Cerebellar nuclear complex (tissue), 1 donor: ENCODE results near the gene CLNS1A.
"Not testable (repeated sequence)": the region's sequence is repeated elsewhere in the genome, so short reads cannot be mapped to it uniquely, and the experiment has no call there.

ENCODE experiments used
- DNase-seq, 2 experiments: peaks; one replicate each; lab custom pipeline; 2025; lab: John Stamatoyannopoulos, UW

Gene CLNS1A

DNA sequence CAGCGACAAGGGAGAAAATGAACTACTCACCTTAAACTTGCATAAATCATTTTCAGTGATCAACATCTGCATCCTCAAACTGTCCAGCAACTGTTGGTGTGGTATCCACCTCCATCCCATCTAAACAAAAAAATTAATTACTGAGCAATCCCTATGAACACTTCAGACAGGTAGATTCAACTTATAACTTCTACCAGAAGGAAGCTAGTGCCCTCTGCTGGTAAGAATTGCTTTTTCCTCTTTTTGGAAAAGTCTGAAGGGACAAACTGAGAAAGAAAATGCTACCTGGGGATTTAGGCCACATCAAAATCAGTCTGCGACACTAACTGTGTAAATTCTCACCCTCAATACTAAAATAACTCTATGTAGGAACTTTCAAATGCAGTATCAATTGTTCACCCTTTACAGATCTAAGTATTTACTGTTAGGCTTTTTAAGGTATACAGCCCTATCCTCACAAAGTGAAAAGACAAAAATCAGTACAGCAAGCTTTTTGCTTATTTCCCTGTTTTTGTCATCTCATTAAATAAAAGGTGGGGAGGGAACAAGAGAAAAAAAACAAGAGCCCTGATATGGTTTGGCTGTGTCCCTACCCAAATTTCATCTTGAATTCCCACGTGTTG is 17.9 kb downstream of the CLNS1A start:
- DNase-seq: peak in 1 of 2 experiments; percentile 27

DNA sequence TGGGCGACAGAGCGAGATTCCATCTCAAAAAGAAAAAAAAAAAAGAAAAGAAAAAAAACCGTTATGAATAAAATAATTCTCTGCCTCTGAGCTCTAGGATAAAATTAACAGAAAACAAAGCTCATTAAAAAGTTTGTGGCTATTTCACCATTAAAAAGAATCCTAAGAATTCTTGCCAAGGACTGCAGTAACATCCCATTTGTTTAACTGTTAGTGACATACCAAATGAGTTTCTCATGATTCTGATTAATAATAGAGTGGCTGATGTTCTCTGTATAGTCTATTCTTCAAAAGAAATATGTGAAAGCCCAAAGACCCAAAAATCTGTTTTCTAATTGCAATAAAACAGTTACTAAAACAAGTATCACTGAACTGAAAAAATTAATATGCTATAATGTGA is 19.7 kb downstream of the CLNS1A start:
- no peak for DNase-seq

DNA sequence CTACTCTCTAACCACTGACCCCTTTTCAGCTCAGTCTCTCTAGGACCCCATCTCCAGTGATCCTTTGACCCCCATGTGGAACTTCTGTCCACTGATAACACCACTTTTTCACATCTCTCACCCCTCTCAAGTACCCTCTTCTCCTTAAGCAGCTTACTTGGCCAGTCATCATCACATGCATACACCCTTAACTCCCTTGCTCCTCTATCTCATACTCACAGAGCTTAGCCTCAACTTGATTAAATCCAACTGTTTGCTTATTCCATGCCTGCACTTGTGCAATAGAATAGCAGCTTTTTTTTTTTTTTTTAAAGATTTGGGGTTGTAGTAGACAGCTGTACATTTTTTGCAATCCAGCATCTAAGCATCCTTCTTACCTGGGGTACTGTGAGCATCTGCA is 25.7 kb downstream of the CLNS1A start:
- no peak for DNase-seq

DNA sequence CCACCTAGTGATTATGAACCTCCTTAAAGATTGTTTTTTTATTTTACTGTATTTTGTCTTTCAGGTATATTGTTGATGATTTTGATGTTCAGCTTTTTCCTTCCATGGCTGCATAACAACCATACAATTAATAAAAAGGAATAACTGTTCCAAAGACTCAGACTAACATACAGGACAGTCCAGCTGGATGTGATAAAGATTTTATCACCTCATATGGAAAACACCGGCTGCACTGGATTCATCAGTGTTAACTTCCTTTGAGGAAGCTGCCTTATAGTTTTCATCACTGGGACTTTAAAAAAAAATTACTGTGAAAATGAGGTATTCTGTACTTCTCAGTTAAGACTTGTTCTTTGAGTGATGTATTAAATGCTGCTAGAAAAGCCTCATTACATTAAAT is 28.4 kb downstream of the CLNS1A start:
- no peak for DNase-seq

DNA sequence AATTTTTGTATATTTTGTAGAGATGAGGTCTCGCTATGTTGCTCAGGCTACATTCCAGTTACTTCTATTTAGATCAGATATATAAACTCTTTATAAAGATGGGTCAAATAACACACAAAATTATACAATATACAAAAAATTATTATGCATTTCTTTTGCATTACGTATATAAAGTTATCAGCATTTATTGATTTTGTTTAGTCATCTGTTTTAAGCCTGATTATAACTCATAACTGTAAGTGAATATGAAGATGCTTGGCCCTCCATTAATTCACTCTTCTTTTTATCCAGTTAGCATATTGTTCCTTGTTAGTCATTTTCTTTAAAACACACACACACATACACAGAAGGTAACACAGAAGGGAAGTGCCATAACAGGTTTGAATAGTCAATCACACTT is 33.3 kb downstream of the CLNS1A start:
- no peak for DNase-seq

DNA sequence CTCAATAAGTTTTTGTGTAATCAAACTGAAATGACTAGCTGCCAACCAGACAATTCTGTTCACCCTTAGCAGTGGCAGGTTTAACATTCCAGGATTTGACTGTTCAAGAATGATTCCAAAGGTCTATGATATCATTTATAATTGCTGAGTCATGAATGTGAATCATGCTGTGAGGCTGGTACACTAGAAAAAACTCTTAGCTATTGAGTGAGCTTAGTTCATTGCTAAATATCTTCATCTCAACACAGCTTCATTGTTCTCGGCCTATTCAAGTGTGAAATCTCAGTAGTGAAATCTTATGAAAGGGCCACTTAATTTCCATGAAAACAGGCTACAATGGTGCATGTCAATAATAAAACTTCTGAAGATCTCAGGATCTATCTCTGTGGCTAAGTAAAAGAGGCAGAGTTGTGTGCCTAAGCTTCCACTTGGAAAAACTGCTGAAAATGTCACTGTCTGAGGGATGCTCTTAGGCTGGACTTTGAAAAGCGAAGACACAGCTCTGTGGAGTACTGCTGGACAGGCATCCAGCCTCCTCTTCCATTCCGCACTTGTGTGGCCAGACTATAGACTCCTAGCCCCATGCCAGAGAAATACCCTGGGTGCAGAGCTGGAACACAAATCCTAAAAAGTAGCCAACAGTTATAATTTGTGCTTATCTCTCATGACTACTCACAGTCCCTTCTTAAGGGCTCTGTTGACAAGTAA is 35.1 kb downstream of the CLNS1A start:
- no peak for DNase-seq

DNA sequence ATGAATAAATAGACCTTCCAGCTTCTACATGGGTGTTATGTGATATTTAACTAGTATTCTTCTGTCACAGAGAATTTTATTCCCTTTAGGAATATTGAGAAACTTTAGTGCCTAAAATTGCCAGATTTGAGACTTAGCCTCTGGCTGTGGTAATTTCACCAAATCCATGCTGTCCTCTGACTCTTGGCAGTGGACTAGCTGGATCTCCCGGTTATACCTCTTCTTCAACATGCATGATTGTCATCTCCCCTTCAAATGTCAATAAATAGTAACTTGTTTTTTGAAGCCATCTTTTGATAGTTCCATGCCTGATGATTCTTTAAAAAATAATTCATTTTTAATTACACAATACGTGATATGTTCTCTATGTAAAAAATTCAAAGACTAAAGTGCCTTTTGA is 39.4 kb downstream of the CLNS1A start:
- no peak for DNase-seq

DNA sequence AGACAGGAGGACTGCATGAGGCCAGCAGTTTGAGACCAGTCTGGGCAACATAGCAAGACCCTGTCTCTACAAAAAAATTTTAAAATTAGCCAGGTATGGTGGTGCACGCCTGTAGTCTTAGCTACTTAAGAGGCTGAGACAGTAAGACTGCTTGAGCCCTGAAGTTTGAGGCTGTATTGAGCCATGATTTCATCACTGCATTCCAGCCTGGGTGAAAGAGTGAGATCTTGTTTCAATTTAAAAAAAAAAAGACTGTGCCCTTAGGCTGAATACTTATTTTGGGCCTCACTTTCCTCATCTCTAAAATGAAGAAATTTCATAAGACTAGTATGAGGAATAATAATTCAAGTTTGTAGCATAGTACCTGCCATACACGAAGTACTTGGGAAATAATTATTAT is 41.0 kb downstream of the CLNS1A start:
- no peak for DNase-seq

DNA sequence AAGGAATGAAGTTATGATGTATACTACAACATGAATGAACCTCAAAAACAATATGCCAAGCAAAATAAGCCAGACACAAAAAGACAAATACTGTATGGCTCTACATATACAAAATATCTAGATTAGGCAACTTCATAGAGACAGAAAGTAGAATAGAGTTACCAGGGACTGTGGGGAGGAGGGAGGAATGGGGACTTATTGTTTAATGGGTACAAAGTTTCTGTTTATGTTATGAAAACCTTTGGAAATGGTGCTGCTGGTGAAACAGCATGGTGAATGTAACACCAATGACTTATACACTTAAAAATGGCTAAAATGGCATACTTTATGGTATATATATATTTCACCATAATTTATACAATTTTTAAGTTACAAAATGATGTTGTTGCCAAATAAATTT is 43.7 kb downstream of the CLNS1A start:
- no peak for DNase-seq

DNA sequence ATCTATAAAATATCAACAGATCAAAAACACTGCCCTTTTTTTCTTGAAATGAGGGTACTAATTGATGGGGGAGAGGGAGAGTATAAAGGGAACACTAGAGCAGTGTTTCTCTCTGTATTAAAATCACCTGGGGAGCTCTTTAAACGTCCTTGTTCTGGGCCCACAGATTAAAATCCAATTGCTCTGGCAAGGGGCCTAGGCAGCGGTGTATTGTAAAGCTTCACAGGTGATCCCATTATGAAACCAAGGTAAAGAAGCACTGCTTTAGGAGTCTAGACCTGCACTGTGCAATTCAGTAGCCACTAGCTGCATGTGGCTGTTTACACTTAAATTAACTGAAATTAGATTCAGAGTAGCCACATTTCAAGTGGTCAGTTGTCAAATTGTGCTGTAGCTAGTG is 44.9 kb downstream of the CLNS1A start:
- no peak for DNase-seq

DNA sequence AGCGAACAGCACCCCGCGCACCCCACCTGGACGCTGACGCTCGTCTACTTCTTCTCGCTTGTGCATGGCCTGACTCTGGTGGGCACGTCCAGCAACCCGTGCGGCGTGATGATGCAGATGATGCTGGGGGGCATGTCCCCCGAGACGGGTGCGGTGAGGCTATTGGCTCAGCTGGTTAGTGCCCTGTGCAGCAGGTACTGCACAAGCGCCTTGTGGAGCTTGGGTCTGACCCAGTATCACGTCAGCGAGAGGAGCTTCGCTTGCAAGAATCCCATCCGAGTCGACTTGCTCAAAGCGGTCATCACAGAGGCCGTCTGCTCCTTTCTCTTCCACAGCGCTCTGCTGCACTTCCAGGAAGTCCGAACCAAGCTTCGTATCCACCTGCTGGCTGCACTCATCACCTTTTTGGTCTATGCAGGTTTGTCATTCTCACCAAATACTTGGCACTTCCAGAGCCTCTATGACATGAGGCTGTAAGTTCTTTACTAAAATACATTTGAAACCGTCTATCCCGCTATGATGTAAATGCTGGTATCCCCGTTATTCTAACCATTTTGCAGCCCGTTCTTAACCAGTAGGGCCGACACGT is 47.3 kb downstream of the CLNS1A start:
- DNase-seq: peak; percentile 23 to 70

DNA sequence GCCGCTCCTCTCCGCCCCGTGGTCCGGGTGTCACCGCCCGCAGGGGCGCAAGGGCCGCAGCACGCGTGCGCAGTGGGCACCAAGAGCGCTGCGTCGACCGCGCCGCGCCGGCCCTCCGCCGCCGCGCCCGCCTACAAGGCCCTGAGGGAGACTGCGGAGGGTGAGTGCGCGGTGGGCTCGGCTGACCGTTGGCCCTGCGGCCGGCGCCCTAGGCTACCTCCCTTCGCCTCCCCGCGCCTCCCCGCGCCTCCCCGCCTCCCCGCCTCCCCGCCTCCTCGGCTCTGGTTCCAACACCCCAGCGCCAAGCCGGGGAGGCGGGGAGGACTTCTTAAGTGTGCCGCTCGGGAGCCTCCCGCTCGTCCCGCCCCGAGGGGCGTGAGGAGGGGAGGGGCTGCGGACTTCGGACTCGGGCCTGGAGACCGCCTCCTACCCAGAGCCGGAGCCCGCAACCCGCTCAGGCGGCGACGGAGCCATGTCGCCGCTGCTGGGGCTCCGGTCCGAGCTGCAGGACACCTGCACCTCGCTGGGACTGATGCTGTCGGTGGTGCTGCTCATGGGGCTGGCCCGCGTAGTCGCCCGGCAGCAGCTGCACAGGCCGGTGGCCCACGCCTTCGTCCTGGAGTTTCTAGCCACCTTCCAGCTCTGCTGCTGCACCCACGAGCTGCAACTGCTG is 47.9 kb downstream of the CLNS1A start, which contains the start of gene AQP11:
Gene AQP11 (plus strand): TSS at position 433 of the 673 bp plus-strand sequence. CDS start 40 bp downstream, at position 473.
- no peak for DNase-seq

DNA sequence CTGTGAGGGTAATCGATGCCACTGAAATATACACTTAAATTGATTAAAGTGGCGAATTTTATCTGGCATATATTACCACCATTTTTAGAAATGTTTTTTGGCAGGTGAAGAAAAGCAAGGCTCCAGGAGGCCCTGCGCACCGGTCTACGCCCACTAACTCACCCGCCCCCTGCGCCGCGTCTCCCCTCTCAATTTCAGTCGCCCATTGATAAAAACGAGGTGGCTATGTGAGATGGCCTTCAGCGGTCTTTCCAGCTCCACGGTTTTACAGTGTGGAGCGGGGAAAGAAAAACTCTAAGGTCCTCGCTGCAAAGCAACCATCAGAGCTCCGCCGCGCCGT is 48.4 kb downstream of the CLNS1A start:
- DNase-seq: no peak

DNA sequence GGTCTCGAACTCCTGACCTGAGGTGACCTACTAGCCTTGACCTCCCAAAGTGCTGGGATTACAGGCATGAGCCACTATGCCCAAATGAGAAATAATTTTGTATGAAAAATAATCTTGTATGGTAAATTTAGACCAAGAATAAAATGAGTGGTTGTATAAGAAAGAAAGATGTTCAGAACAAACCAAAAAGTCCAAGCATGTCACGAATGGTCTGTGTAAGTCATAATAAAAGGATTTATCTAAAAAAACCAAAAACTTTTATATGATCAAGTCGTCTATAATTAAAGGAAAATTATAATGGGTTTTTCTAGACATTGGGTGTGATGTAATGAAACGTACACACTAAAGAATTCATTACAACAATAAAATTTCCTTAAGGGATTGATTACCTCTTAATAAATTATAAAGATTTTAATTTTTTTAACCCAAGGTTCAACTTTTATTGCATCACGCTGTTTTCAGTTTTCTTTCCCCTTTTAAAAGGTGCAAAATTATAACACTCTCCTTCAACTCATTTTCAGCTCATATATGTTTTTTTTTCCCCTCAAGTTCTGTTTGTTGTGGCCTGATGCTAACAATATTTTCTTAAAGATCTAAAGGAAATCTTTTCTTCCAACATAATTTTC is 56.8 kb downstream of the CLNS1A start:
- DNase-seq: no peak

DNA sequence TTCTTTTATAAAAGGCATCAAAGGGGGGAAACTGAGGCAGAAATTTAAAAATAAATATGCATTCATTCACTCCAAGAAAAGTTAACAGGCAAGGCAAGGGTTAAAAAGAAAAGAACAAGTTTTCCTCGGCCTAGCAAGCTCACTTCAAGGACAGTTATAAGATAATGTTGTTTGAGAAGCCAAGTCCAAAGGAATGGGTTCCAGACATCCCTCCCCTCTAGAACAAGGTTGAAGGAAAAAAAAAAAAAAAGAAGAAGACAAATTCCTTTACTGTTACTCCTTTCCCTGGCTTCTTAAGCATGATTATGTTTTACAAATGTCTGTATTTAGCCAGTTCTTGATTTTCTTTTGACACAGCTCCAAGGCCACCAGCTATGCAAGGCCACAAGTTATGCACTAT is 62.2 kb downstream of the CLNS1A start:
- not testable (repeated sequence) for DNase-seq

DNA sequence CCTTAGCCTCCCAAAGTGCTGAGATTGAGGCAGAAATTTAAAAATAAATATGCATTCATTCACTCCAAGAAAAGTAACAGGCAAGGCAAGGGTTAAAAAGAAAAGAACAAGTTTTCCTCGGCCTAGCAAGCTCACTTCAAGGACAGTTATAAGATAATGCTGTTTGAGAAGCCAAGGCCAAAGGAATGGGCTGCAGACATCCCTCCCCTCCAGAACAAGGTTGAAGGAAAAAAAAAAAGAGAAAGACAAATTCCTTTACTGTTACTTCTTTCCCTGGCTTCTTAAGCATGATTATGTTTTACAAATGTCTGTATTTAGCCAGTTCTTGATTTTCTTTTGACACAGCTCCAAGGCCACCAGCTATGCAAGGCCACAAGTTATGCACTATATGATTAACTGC is 66.7 kb downstream of the CLNS1A start:
- DNase-seq: not testable (repeated sequence)

DNA sequence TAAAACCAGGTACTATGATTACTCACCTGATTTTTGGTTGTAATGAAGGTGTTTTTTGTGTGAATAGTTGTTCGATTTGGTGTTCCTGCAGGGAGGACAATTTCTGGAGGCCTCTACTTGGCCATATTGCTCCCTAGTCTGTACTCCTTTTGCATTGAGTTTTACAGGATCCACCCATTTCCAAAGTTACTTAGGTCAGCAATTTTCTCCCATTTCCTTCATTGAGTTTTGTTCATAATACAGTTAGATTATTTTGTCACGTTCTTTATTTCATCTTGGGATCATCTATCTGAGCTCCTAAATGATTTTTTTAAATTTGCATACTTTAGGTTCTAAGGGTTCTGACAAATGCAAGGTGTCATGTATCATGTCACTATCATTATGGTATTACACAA is 67.9 kb downstream of the CLNS1A start:
- DNase-seq: no peak

DNA sequence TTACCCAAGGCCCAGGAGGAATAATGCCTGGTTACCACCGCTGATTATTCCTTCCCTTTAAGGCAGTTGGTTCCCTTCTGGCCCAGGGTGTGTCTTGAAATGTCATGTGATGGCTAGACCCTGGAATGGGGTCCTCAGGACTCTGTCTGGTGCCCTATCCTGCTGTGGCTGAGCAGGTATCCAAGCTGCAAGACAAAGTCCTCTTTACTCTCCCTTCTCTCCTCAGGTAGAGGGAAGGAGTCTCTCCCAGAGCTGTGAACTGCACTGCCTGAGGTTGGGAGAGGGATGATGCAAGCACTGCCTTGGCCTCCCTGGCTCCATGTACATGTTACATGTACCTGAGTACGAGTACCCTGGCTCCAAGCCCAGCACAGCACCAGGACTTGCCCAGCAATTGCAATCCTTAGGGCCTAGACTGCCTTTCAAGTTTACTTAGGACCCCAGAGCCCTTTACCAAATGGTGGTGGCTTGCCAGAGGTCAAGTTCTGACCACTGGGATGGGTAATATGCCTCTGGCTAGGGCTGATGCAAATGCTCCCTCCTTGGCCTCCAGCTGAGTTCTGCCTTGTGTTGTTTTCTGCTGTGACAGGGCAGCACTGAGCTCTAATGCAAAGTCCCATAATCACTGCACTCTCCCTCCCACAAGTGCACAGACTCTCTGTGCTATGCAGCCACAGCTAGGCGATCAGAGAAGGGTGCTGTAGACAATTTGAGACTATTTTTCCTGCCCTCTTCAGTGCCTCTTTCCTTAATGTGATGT is 68.5 kb downstream of the CLNS1A start:
- DNase-seq: no peak

DNA sequence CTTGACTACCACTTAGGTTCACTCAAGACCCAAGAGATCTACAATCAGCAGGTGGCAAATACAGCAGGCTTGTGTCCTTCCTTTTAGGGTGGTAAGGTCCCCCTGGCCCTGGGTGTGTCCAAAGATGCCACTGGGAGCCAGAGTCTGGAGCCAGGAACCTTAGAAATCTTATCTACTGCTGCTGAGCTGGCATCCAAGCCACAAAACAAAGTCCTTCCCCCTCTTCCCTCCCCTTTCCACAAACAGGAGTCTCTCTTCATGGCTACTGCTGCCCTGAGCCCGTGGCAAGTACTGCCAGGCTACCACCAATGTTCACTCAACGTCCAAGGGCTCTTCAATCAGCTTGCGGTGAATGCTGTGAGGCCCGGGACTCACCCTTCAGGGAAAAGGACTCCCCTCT is 69.3 kb downstream of the CLNS1A start:
- no peak for DNase-seq
